Activated CD8-positive, alpha-beta memory T cell treated with anti-CD3 and anti-CD28 coated beads, Interleukin-2, amount 10 ng/mL, durations not matched to agents 7 days and 5 days (primary cell): ENCODE results near the gene SLCO2A1. TPM values are rescaled to one million over a fixed set of nuclear protein-coding genes. Genes with fewer than 3 reads are reported as not detected.

Source experiments
- ATAC-seq: fragments of 150-1000 bp; cut with Tn5 transposase; one replicate; pipeline ENCODE4 v1.10.0; 2021; ENCODE audit warnings: moderate library complexity
- CTCF ChIA-PET: fragments of 350-600 bp; sonication (Branson Sonifier 250); formaldehyde crosslinking; loops from one replicate; lab custom pipeline; 2021; ENCODE audit warnings: antibody characterized with exemption; lab: Charles Lee
- DNase-seq: peaks from one replicate; pipeline ENCODE4 v3.0.0-alpha.2; 2020
- H3K27ac Mint-ChIP-seq: one replicate; pipeline ENCODE4 v1.8.0; 2021; ENCODE audit warnings: mild to moderate bottlenecking, mixed read lengths
- H3K27me3 Mint-ChIP-seq: one replicate; pipeline ENCODE4 v1.8.0; 2021; ENCODE audit warnings: mixed read lengths
- H3K36me3 Mint-ChIP-seq: one replicate; pipeline ENCODE4 v1.8.0; 2021; ENCODE audit warnings: mild to moderate bottlenecking, mixed read lengths
- H3K4me1 Mint-ChIP-seq: one replicate; pipeline ENCODE4 v1.8.0; 2021; ENCODE audit warnings: mixed read lengths
- H3K4me3 Mint-ChIP-seq: one replicate; pipeline ENCODE4 v1.8.0; 2021; ENCODE audit warnings: mild to moderate bottlenecking, moderate library complexity, mixed read lengths
- H3K9me3 Mint-ChIP-seq: one replicate; pipeline ENCODE4 v1.8.0; 2022; ENCODE audit warnings: low read depth, mixed read lengths
- total RNA-seq, 2 experiments: library from RNA; stranded (reverse); gene quantifications; one replicate each; pipeline ENCODE4 v1.2.3, GENCODE V29; 2021

Gene SLCO2A1
- total RNA-seq, 2 experiments from 2014 or later: not detected

DNA sequence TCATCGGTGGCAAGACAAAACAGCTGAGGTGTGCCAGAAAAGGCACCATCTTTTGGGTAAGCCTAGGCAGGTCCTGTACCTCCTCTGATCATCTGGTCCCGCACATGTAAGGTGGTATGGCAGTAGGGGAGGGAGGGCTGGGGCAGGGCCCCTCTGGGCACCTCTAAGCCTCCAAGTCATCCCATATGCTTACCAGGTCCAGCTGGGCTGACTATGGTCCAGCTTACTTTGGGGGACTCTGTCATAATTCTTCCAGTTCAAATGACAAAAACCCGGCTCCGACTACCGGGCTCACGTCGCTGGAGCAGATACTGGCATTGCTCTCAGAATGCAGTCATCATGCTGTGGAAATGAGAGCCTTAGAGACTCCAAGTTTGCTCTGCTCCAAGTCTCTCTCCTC lies 132.2 kb downstream of the SLCO2A1 start:
- CTCF ChIA-PET: interaction anchor here (1.3 kb wide), 1 partner anchor 32 kb away, joined by 3 read pairs; no protein-coding TSS in a partner anchor

DNA sequence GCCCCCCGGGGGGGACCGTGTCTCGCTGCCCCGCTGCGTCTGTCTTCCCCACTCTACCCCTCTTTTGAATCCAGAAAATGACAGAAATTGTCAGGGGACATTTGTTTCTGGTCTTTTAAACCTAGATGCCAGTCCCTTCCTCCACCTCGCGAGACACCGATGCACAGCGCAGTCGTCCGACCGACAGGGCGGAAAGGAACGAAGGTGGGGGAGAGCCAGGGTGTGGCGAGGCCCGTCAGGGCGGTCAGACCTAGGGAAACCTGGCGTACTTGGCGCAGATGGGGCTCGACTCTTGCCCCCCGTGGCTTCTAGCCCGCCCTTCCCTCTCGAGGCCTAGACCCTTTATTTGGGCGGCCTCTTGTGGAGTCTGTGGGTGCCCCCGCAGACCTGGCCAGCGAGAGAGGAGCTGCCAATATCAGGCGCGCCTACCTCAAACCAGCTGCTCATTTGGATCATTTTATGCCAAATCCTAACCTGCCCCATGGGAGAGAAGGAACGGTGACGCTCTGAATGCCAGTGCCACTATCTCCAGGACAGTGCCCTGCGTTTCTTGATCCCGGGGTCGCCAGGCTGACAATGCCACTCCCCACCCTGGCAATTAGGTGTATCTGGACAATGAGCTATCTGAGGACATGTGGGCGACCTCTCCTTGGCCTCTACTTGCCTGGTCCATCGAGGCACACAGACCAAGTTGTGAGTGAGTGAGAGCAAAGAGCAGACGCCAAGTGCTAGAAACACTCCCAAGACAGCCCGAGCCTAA lies 133.5 kb downstream of the SLCO2A1 start:
- Mint-ChIP-seq H3K27me3 (peaks cover 72% of the 10 kb centered on the region), H3K36me3 (no peaks in the 10 kb centered on the region), H3K4me1 (peaks cover 2% of the 10 kb centered on the region), H3K9me3 (no peaks in the 10 kb centered on the region), H3K4me3 (peak overlapping the region; percentile 47), H3K27ac (no peak overlapping the region)
- peak; percentile 32 for ATAC-seq
- CTCF ChIA-PET: interaction anchor here (1.3 to 1.4 kb wide), 2 partner anchors 31 to 76 kb away, joined by 3 read pairs; no protein-coding TSS in a partner anchor
- no peak for DNase-seq

More for the DNA sequence above, 132.2 kb downstream of the SLCO2A1 start:
- Mint-ChIP-seq H3K36me3 (no peaks in the 10 kb centered on the region), H3K4me1 (peaks cover 2% of the 10 kb centered on the region), H3K4me3 (no peak overlapping the region), H3K27ac (no peak overlapping the region), H3K27me3 (peaks cover 79% of the 10 kb centered on the region), H3K9me3 (peaks cover 3% of the 10 kb centered on the region)
- ATAC-seq (no peak), DNase-seq (no peak)

DNA sequence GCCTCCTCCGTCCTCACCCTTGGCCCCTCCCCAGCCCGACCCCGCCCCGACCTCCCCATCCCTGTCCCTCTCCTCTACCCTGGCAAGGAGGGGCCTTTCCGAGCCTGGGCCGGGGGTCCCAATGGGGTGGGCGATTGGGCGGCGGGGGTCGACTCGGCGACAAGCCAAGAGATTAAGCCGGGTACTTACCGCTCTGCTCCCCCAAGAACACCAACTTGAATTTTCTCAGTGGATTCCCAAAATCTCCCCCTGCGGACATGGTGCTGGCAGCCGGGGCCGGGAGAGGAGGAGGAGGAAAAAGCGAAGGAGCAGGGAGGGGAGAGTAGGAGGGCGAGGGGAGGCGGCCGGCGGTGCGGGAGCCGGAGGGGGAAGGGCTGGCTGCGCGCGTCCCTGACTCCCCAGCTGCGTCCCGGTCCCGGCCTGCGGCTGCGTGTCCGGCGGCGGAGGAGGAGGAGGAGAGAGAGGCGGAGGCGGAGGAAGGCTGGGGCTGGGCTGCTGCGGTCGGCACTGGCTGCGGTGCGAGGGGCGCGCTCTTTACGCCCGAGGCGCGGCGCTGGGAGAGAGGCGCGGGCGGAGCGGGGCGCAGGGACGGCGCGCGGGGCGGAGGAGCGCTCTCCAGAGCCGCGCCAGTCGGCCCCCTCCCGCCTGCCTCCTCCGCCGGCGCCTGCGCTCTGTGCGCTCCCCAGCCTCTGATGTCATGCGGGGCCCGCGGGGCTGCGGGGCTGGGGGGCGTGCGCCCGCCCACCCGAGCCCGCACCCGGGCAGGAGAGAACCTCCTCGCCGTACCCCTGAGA lies 134.3 kb downstream of the SLCO2A1 start, which contains the start of gene RAB6B:
TSS of gene RAB6B (minus strand) at position 675 of the 794 bp plus-strand sequence. CDS start at position 259, 416 bp downstream.
- H3K4me1 Mint-ChIP-seq: peaks cover 2% of the 10 kb centered on the region
- H3K9me3 Mint-ChIP-seq: no peaks in the 10 kb centered on the region
- H3K27ac Mint-ChIP-seq: no peak within 1 kb of the TSS
- ATAC-seq (peak; percentile 85), DNase-seq (no peak)
- peak within 1 kb of the TSS; percentile 59 for H3K4me3 Mint-ChIP-seq
- peaks cover 68% of the 10 kb centered on the region for H3K27me3 Mint-ChIP-seq
- no peaks in the 10 kb centered on the region for H3K36me3 Mint-ChIP-seq
- CTCF ChIA-PET: interaction anchor here (1.4 kb wide), 1 partner anchor 75 kb away, joined by 3 read pairs; no protein-coding TSS in a partner anchor

DNA sequence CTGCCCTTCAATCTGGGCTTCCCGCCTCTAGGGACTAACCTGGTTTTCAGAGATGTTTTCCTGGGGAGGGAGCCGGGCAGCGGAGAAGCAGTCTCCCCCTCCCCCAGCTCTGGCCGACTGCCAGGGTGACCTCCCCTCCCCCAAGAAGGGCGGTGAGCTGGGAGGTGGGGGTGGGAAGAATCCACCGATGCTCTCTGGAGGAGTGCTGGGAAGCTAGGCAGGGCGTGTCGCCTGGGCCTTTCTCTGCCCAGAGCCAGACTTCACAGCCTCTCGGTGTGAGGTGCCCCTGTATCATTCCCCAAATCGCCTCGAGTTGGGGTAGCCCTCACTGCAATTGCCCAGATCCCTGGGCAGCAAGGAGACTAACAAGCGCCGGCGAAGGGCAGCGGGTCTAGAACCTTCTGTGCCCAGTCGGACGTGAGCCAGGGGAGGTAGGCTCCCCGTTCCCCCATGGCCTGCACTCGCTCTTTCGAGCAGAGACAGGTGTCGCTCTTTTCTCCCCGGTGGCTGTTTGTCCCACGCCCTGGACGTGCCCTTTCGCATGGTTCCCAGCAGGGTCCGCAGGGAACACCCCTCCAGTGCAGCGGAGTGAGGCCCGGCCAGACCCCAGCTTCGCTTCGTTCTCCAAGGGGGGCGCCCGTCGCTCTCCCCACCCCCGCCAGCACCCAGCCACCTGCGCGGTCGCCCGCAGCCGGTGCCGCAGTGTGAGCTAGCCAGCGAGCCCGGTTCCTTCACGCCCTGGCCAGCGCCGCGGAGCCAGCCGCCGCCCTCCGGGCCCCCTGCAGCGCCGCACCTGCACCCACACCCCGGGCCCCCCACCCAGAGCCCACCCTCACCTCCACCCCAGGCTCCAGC lies 135.1 kb downstream of the SLCO2A1 start:
- no peak overlapping the region for H3K4me3 Mint-ChIP-seq
- DNase-seq (no peak), ATAC-seq (no peak)
- H3K27me3 Mint-ChIP-seq: peaks cover 60% of the 10 kb centered on the region
- CTCF ChIA-PET: no interaction called here
- H3K27ac Mint-ChIP-seq: no peak overlapping the region
- no peaks in the 10 kb centered on the region for H3K9me3 Mint-ChIP-seq
- peaks cover 2% of the 10 kb centered on the region for H3K4me1 Mint-ChIP-seq
- H3K36me3 Mint-ChIP-seq: no peaks in the 10 kb centered on the region

DNA sequence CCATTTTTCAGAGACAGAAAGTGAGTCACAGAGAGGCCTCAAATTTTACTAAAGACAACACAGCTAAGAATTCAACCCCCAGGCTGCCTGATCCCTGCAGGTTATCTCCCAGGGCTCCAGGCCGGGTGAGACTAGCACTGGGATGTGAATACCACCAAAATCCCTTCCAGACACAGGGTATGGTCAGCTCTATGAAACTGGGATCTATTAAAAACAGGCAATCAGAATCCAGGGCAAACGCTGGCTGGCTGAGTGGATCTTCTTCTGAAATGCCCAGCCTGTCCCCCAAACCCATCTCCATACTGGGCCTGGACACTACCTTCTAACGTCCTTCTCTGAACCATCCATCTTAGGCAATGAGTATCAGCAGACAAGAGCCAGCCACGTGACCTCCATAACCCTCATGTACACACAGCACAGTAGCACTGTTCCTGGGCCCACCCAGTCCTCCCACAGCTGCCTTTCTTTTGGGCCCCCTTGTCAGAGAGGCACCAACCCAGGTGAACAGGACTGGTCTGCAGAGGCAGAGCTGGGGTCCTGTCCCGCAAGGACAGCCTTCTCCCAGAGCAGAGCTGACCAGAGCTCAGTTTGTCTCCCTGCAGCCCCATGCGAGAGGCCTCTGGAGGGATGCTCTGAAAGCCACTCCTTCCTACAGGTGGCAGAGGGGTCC lies 135.9 kb downstream of the SLCO2A1 start:
- ATAC-seq (no peak), DNase-seq (no peak)
- CTCF ChIA-PET: no interaction called here
- H3K27me3 Mint-ChIP-seq: peaks cover 56% of the 10 kb centered on the region
- H3K36me3 Mint-ChIP-seq: no peaks in the 10 kb centered on the region
- peaks cover 2% of the 10 kb centered on the region for H3K4me1 Mint-ChIP-seq
- H3K27ac Mint-ChIP-seq: no peak overlapping the region
- H3K4me3 Mint-ChIP-seq: no peak overlapping the region
- H3K9me3 Mint-ChIP-seq: no peaks in the 10 kb centered on the region

DNA sequence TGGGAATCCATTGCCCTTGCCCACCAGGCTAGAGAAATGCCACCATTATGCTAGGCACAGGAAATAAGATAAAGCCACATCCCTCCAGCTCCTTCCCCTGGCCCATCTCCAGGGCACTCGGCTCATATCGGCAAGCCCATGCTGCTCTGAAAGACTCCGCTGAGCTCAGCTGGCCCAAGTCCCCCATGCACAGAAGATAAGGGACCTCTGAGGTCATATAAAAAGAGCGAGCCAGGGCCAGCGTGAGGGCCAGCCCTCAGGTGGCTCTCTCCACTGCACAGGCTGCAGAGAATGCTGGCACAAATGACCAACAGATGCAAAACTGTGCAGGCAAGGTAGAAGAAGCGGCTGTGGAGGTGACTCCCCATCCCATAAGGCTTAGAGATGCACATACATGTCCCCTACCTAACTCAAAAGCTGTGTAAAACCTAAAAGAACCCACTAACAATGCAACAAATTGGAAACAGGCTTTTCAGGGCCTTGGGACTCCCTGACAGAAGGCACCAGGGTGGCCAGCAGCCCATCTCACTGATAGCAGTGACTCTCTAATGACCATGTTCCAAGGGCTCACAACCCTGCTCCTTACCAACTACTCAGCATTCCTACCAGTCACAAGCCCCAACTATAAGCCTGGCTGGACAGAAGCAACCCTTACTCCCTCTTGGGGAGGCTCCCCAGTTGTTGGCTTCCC lies 137.0 kb downstream of the SLCO2A1 start:
- no peak overlapping the region for H3K4me3 Mint-ChIP-seq
- ATAC-seq (no peak), DNase-seq (no peak)
- H3K4me1 Mint-ChIP-seq: peaks cover 2% of the 10 kb centered on the region
- H3K27ac Mint-ChIP-seq: no peak overlapping the region
- H3K36me3 Mint-ChIP-seq: no peaks in the 10 kb centered on the region
- no peaks in the 10 kb centered on the region for H3K9me3 Mint-ChIP-seq
- CTCF ChIA-PET: no interaction called here
- peaks cover 50% of the 10 kb centered on the region for H3K27me3 Mint-ChIP-seq

DNA sequence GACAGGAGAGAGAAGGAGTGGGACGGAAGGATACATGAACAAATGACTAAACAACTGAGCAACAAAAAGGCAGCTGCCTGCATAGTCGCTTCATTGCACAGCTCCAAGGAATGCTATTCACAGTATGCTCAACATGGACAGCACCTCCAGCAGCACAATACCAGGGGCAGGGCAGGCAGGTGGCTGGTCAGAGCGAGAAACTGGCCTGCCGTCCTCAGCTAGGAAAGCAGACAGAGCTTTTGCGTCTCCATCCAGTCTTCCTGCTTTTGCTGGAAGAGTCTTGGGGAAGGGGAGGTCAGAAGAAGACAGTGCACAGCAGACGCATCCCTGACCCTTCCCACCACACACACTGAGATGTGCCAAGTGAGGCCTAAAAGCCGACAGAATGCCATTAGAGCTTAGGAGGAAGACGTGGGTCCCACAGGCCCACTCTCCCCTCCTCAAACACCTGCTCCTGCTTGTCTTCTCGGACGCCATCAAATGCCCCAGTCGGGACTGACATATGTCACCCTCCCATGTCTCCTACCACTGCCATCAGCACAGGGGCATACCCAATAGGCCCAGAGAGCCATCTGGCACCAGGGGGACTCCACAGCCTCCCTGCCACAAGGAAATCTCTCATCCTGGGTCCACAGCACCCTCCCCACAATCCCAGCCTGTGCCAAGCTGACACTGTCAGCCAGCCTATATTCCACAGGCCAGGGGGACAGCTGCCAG lies 137.9 kb downstream of the SLCO2A1 start:
- ATAC-seq (no peak), DNase-seq (no peak)
- Mint-ChIP-seq H3K9me3 (no peaks in the 10 kb centered on the region), H3K36me3 (no peaks in the 10 kb centered on the region), H3K4me1 (peaks cover 2% of the 10 kb centered on the region), H3K27ac (no peak overlapping the region), H3K27me3 (peaks cover 41% of the 10 kb centered on the region), H3K4me3 (no peak overlapping the region)
- CTCF ChIA-PET: no interaction called here

DNA sequence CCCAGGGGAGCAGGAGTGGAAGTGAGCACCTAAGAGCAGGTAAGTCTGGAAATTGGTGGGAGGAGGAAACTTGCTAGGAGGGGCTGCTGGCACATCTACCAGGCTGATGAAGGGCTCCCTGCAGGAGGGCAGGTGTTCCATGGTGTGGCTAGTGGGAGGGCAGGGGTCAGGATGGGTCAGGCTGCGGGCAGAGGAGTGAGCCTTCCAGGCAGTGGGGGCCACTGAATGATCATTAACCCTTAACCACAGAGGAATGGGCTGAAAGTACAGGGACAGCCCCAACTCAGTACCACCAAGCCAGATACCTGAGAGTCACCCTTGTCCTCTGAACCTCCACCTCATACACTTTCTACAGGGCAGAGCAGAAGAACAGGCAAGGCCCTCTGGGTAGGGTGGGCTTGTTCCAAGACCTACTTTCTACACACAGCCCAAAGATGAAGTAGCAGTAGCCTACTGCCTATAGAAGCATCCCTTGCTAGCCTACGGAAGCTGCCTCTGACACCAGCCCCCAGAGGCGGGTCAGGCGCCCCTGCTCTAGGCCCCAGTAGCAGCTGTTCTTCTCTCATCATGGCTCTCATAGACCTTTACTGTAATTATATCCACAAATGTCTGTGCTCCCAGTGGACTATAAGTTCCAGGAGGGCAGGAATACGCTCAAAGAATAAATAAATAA lies 138.6 kb downstream of the SLCO2A1 start:
- peaks cover 34% of the 10 kb centered on the region for H3K27me3 Mint-ChIP-seq
- H3K4me3 Mint-ChIP-seq: no peak overlapping the region
- H3K4me1 Mint-ChIP-seq: no peaks in the 10 kb centered on the region
- no peak for DNase-seq
- no peak for ATAC-seq
- CTCF ChIA-PET: no interaction called here
- no peaks in the 10 kb centered on the region for H3K9me3 Mint-ChIP-seq
- H3K27ac Mint-ChIP-seq: no peak overlapping the region
- H3K36me3 Mint-ChIP-seq: no peaks in the 10 kb centered on the region

DNA sequence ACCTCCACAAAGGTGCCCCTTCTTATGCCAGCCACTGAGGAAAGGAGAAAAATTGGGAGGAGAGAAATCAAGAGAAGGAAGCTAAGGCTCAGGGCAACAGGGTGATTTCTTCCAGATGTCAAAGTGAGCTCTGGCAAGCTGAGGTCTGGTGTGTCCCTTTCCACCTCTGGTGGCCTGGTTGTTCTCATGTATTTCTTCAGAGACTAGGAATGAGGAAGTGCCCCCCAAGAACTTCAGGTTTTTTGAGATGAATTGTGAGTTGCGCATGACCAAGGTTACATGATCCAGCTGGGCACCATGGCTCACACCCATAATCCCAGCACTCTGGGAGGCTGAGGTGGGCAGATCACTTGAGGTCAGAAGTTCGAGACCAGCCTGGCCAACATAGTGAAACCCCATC lies 139.7 kb downstream of the SLCO2A1 start:
- Mint-ChIP-seq H3K27ac (no peak overlapping the region), H3K9me3 (no peaks in the 10 kb centered on the region), H3K27me3 (peaks cover 28% of the 10 kb centered on the region), H3K4me1 (no peaks in the 10 kb centered on the region), H3K4me3 (no peak overlapping the region), H3K36me3 (no peaks in the 10 kb centered on the region)
- CTCF ChIA-PET: no interaction called here
- DNase-seq (no peak), ATAC-seq (no peak)

DNA sequence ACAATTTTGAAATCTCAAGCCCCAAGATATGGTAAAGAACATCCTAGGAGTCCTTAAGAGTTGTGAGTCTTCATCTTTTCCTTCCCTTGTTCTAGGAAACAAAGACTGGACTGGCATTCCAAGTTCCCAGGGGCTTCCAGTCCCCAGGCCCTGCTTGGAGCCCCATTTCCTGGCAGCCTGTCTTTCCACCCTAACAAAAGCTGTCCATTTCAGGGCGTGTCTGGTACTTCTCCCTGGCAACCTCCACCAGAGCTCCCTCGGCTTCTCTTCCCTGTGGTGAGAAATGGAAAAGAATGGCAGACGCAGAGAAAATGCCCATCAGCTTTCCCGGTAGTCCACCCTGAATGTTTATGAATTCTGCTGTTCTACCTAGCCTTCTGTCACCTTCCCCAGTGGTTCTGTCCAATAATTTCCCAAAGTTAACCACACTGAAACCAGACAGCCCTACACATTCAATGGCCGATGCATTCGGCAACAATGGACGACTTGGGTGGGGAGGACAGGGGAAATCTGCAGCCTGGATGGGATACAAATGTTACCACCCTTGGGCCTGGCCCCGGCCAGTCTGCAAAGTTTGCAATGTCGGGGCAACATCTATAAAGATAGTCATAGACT lies 140.9 kb downstream of the SLCO2A1 start:
- Mint-ChIP-seq H3K36me3 (no peaks in the 10 kb centered on the region), H3K4me1 (no peaks in the 10 kb centered on the region), H3K27ac (no peak overlapping the region), H3K27me3 (peaks cover 21% of the 10 kb centered on the region), H3K4me3 (no peak overlapping the region), H3K9me3 (no peaks in the 10 kb centered on the region)
- ATAC-seq (no peak), DNase-seq (no peak)
- CTCF ChIA-PET: no interaction called here
